GM19351 (cell line): ENCODE results near the gene SLC25A34.

Experiments
- ATAC-seq: cut with Tn5 transposase; IDR thresholded peaks from one replicate; pipeline ENCODE4 v1.9.1; 2021; ENCODE audit warnings: mild to moderate bottlenecking, moderate library complexity; ENCODE audit not compliant: unreplicated experiment

SLC25A34 gene

DNA sequence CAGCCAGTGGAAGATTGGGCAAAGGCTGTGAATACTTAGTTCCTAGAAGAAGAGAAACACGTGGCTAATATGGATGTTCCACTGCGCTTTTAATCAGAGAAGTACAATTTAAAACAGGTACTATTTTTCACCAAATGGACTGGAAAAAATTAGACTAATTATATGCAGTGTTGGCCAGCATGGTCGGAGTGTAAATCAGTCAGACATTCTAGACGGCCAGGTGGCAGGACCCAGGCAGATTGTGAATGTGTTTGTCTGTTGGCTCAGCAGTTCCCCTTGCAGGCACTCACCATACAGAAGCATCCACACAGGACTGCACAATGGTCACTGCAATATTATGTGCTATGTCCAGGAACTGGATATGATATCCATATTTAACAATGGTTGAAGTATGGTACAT is 23.9 kb upstream of the SLC25A34 start:
- ATAC-seq, result no peak

DNA sequence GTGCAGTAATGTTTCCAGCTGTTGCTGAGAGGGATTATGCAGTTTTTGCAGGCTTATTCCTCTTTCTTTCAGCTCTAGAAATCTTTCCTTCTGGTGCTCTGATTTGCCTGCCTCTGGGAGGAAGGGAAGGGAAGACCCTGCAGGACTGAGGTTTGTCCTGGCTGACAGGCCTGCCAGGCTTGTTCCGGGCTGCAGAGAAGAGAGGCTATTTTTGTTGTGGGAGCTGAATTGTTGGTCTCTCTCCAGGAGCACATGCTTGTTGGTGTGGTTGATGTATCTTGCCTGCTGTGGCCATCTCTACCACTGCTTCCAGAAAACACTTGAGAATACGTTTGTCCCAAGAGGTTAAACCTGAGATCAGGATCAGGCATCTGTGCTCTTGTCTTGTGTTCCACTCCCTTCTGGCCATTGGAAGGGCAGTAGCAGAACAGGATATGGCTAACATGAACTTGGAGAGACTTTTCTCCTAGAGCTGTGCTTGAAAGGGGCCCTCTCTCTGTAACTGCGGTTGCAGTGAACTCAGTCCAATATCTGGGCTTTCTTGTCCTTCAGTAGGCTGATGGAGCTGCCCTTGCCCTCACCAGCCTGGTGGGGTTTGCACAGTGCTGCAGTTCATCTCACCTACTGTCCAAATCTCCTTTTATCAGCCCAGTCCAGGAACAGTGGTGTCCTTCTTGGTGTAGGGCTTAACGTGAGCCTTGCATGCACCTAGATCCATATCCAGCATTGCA is 21.5 kb upstream of the SLC25A34 start:
- ATAC-seq, result no peak

- no peak for ATAC-seq
Measured at GRCh38 chr1:15717418-15718125, 18.5 kb upstream of the SLC25A34 start.

GRCh38 chr1:15718199-15718601 is 17.9 kb upstream of the SLC25A34 start:
- ATAC-seq, result no peak

- ATAC-seq, result no peak
Measured at GRCh38 chr1:15719381-15720120, 16.5 kb upstream of the SLC25A34 start.

GRCh38 chr1:15720861-15721260 is 15.2 kb upstream of the SLC25A34 start:
- ATAC-seq, result no peak

DNA sequence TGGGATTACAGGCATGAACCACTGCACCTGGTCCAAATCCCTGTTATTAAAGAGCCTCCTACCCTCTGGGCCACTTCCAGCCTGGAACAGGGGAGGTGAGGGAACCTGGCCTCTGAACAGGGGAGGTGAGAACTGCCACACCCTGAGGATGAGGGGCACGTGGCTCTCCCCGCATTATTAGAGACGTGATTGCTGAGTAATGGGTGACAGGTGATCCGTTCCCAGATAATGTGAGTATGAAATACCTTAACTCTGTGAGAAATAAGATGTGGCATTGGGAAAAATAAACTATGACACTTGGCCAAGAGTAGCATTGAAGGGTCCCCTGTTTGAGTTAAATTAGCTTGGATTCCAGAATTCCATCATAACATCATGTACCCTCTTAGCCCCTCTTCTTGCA is 13.6 kb upstream of the SLC25A34 start:
- ATAC-seq, result no peak

DNA sequence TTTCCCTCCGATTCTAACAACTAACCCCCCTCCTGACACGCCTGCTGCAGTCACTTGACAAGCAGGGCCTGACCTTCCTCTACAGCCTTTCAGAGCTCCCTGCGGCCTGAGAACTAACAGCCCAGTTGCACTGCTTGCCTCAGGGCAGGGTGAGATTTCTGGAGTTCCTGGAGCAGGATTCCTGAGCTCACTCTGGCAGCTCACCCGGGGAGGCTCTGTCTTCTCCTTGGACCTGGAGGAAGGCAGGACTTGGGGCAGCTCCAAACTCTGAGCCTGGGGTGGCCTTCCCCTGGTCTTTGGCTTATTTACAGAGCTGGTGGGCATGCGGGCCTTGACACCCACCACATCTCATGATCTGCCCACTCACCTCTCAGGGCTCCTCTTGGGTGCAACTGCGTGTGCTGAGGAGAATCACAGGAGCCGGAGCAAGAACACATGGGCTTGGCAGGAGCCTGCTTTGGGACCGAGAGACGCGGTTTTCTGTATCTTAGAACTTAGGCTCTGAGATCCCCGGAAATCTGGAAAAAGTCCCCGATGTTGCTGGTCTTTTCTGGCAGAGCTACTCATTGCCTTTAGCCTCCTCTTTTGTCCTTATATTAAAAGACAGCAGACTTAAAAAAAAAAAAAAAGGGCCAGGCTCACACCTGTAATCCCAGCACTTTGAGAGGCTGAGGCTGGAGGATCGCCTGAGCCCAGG is 13.1 kb upstream of the SLC25A34 start:
- no peak for ATAC-seq

GRCh38 chr1:15723631-15724246 is 12.3 kb upstream of the SLC25A34 start:
- no peak for ATAC-seq

DNA sequence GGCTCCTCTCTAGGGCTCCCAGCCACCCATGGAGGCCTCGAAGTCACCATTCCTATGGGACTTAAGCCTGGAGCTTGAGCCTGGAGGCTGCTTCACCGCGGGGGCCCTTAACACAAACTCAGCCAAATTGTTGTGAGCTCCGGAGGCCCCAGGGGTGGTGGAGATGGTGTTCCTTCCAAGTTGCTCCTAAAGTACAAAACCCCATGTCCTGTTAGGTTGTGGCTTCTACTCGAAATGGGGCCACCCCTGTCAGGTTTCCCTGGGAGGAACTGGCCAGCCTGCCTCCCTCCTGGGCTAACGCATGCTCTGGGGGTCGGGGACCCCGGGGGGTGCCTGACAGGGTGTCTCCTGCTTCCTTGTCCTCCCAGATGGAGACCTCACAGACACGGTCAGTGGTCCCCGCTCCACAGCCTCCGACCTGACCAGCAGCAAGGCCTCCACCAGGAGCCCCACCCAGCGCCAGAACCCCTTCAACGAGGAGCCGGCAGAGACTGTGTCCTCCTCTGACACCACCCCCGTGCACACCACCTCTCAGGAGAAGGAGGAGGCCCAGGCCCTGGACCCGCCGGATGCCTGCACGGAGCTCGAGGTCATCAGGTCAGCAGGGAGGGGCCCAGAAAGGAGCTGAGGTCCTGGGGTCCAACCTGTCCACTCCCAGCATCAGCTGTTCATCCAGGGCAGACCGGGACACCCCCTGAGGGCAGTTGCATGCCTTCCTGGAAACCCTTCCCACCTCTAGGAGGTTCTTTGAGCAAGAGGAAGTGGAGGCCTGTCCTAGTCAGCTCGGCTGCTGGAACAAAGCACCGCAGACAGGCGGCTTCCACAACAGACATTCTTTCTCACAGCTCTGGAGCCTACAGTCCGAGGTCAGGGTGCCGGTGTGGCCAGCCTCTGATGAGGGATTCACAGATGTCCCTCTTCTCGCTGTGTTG is 10.8 kb upstream of the SLC25A34 start:
- ATAC-seq, result no peak

DNA sequence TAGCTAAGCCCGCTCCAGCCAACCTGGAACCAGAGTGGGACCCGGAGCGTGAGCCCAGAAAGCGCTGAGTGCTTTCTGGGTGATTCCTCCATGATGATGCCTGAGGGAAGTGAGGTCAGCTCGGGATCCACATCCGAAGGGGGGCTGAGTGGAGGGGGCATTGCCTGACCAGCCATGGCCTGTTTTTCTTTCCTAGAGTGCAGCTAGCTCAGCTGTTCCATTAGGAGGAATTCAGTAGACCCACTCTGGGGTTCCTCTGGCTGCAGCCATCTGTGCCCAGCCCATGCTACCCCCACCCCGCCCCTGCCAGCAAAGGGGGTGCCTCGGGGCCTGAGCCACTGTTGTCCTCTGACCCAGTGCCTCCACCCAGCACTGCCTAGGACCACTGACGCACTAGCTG is 9.6 kb upstream of the SLC25A34 start:
- no peak for ATAC-seq

DNA sequence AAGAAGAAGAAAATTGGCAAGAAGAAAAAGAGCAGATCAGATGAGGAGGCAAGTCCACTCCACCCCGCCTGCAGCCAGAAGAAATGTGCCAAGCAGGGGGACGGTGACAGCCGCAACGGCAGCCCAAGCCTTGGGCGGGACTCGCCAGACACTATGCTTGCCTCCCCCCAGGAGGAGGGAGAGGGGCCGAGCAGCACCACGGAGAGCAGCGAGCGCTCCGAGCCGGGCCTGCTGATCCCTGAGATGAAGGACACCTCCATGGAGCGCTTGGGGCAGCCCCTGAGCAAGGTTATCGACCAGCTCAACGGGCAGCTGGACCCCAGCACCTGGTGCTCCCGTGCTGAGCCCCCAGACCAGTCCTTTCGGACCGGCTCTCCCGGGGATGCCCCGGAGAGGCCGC is 9.0 kb upstream of the SLC25A34 start:
- ATAC-seq, result no peak

GRCh38 chr1:15727424-15727823 is 8.6 kb upstream of the SLC25A34 start:
- no peak for ATAC-seq

DNA sequence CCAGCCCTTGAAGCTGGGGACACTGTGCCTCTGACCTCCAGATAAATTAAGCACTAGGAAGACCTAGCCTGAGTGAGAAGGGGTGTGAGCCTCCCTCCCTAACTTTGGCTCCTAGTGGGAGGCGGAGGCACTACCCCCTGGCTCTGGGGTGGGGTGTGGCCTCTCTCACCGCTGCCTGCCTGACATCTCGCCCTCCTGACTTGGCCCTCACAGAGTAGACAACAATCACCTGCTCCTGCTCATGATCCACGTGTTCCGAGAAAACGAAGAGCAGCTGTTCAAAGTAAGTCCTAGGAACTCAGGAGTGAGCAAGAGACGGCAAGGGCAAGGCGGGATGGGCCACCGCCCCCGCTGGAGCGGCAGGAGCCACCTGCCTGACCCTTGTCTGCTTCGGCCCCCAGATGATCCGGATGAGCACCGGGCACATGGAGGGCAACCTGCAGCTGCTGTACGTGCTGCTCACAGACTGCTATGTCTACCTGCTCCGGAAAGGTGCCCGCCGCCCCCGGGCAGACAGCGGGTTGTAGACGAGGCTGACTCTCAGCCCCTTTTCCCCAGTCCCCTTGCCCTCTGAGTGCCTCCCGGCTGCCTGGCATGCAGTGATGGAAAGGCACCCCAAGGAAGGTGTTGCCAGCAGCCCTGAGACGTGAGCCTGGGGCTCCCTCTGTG is 8.1 kb upstream of the SLC25A34 start:
- no peak for ATAC-seq

- ATAC-seq, result no peak
Measured at GRCh38 chr1:15728937-15729657, 7.0 kb upstream of the SLC25A34 start.

DNA sequence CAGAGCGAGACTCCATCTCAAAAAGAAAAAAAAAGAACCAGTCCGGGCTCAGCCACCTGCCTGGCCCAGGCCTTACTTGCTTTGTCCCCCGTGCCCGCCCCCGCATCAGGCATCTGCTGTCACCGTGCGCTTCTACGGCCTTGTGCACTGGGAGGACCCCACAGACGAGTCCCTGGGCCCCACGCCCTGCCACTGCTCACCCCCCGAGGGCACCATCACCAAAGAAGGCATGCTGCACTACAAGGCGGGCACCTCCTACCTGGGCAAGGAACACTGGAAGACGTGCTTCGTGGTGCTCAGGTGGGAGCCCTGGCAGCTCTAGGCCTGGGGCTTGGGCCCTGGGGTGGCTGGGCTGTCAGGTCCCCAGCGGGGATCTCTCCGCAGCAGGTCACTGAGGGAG is 5.6 kb upstream of the SLC25A34 start:
- ATAC-seq, result no peak

DNA sequence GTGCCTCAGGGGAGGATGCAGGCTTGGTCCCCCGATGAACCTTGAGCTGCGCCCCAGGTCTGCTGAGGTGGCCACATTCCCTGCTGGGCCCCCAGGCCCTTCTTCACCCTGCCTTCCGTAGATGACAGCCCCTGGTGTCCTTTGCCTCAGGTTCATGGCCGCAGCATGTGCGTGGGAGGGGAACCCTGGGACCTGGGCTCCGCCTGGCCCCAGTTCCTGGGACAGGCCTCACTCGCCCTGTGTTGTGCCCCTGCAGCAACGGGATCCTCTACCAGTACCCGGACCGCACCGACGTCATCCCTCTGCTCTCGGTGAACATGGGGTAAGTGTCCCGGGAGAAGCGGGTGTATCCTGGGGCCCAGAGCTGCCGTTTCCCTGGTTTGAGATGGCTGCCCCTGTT is 5.1 kb upstream of the SLC25A34 start:
- no peak for ATAC-seq
